HepG2 (cell line): ENCODE data around the gene PRPF18. TPM values are rescaled to one million over a fixed set of nuclear protein-coding genes. Genes with fewer than 3 reads are reported as not detected.

Experiments used
- ATAC-seq: fragments of 200-7000 bp; cut with Tn5 transposase; 3 replicates; pipeline ENCODE4 v1.9.1; 2020; ENCODE audit warnings: mild to moderate bottlenecking, moderate library complexity
- BruUV-seq: library from RNA; stranded (reverse); fragments of 400-500 nt; replicated peaks from 2 replicates; lab custom pipeline; 2021; lab: Mats Ljungman, UMichigan
- CTCF ChIA-PET: fragments of 300-600 bp; formaldehyde crosslinking; extraction: SDS; loops from one replicate; lab custom pipeline; 2021; ENCODE audit warnings: low total read pairs, inconsistent platforms, low intra/inter-chr PET ratio; lab: Yijun Ruan, JAX
- POLR2A ChIA-PET: fragments of 350-600 bp; sonication (Branson Sonifier 250); formaldehyde crosslinking; loops from one replicate; lab custom pipeline; 2020; ENCODE audit warnings: antibody characterized with exemption, inconsistent platforms; lab: Yijun Ruan, JAX
- DNase-seq: peaks from one replicate; pipeline ENCODE4 v3.0.0-alpha.2; 2015; ENCODE audit warnings: low spot score
- FAIRE-seq: peaks from 3 replicates; lab custom pipeline; 2011; peaks lifted over from hg19 to GRCh38; lab: Jason Lieb, UNC
- H2AFZ ChIP-seq: one replicate; pipeline ENCODE4 v1.6.1; 2011; ENCODE audit warnings: low read length, inconsistent platforms
- H3K27ac ChIP-seq: fragments of 300-600 bp; 3 replicates; pipeline ENCODE4 v1.8.0; 2011; ENCODE audit warnings: mixed run types, mild to moderate bottlenecking, mixed read lengths, low read length, inconsistent platforms; ENCODE audit not compliant: insufficient read depth; ENCODE audit errors: extremely low read length
- H3K27me3 ChIP-seq, 2 experiments: fragments of 200-600 bp in 1 of 2; 2 replicates in 1 of 2; 3 replicates in 1 of 2; pipeline versions ENCODE4 v1.6.0 to v1.8.0; 2011; ENCODE audit warnings: low read length in 2 of 2, mild to moderate bottlenecking in 2 of 2, moderate library complexity in 2 of 2, inconsistent platforms in 1 of 2; ENCODE audit not compliant: insufficient read depth in 2 of 2, control insufficient read depth in 1 of 2
- H3K36me3 ChIP-seq, 2 experiments: fragments of 200-600 bp in 1 of 2; replicated peaks in 1 of 2; 2 replicates in 1 of 2; 3 replicates in 1 of 2; pipeline versions ENCODE4 v1.5.1 to v1.8.0; 2011; ENCODE audit warnings: low read length in 2 of 2, inconsistent platforms in 1 of 2; ENCODE audit not compliant: insufficient read depth in 2 of 2, control insufficient read depth in 1 of 2
- H3K4me1 ChIP-seq: 2 replicates; pipeline ENCODE4 v1.5.1; 2012; ENCODE audit warnings: low read length, inconsistent platforms; ENCODE audit not compliant: insufficient read depth
- H3K4me2 ChIP-seq: 2 replicates; pipeline ENCODE4 v1.6.0; 2011; ENCODE audit warnings: low read depth, low read length, inconsistent platforms
- H3K4me3 ChIP-seq, 3 experiments: fragments of 200-600 bp in 1 of 3; sonication (generic), shearing (Covaris generic) in 1 of 3; replicated peaks in 1 of 3; 2 replicates each; pipeline ENCODE4 v1.5.1; 2011 to 2016; ENCODE audit warnings: low read length in 3 of 3, inconsistent platforms in 2 of 3, low read depth in 2 of 3, mild to moderate bottlenecking in 2 of 3, control low read depth in 1 of 3, mixed read lengths in 1 of 3; ENCODE audit not compliant: insufficient read depth in 1 of 3
- H3K79me2 ChIP-seq: one replicate; pipeline ENCODE4 v1.6.1; 2011; ENCODE audit warnings: low read length, inconsistent platforms; ENCODE audit not compliant: insufficient read depth
- H3K9ac ChIP-seq: 2 replicates; pipeline ENCODE4 v1.6.0; 2011; ENCODE audit warnings: mild to moderate bottlenecking, low read depth, low read length, inconsistent platforms; ENCODE audit not compliant: insufficient read depth
- H3K9me3 ChIP-seq: 2 replicates; pipeline ENCODE4 v1.5.1; 2012; ENCODE audit warnings: mild to moderate bottlenecking, low read length
- H4K20me1 ChIP-seq: 2 replicates; pipeline ENCODE4 v1.6.0; 2011; ENCODE audit warnings: inconsistent platforms, mild to moderate bottlenecking, low read length, moderate library complexity; ENCODE audit not compliant: insufficient read depth
- KLF12 ChIP-seq: sonication (generic); formaldehyde crosslinking; IDR thresholded peaks from 2 replicates; pipeline ENCODE4 v1.4.0; 2020; ENCODE audit warnings: missing genetic modification reagents, borderline replicate concordance
- MTA1 ChIP-seq: sonication (generic); formaldehyde crosslinking; IDR thresholded peaks from 2 replicates; pipeline ENCODE4 v1.4.0; 2020; ENCODE audit warnings: missing genetic modification reagents, mild to moderate bottlenecking, borderline replicate concordance
- RELA ChIP-seq: sonication (generic); formaldehyde crosslinking; IDR thresholded peaks from 2 replicates; pipeline ENCODE4 v1.4.0; 2020; ENCODE audit warnings: missing genetic modification reagents
- SCMH1 ChIP-seq: sonication (generic); formaldehyde crosslinking; IDR thresholded peaks from 2 replicates; pipeline ENCODE4 v1.9.0; 2021; ENCODE audit warnings: missing genetic modification reagents, mild to moderate bottlenecking, borderline replicate concordance
- SOX5 ChIP-seq: IDR thresholded peaks from 2 replicates; pipeline ENCODE4 v1.6.1; 2016; ENCODE audit warnings: borderline replicate concordance
- TMF1 ChIP-seq: sonication (generic); formaldehyde crosslinking; IDR thresholded peaks from 2 replicates; pipeline ENCODE4 v1.8.1; 2022; ENCODE audit warnings: low read depth, missing genetic modification reagents
- U2AF2 ChIP-seq: fragments of 200-400 bp; formaldehyde crosslinking; IDR thresholded peaks from 2 replicates; pipeline ENCODE4 v1.6.1; 2017; ENCODE audit warnings: low read depth, mild to moderate bottlenecking, low read length
- ZBTB38 ChIP-seq: sonication (generic); formaldehyde crosslinking; IDR thresholded peaks from 2 replicates; pipeline ENCODE4 v1.5.1; 2020; ENCODE audit warnings: mild to moderate bottlenecking, missing genetic modification reagents
- ZNF230 ChIP-seq: sonication (generic); formaldehyde crosslinking; IDR thresholded peaks from 2 replicates; pipeline ENCODE4 v1.4.0; 2020; ENCODE audit warnings: mild to moderate bottlenecking, missing genetic modification reagents
- ZNF441 ChIP-seq: sonication (generic); formaldehyde crosslinking; IDR thresholded peaks from 2 replicates; pipeline ENCODE4 v1.7.0; 2021; ENCODE audit warnings: missing genetic modification reagents, borderline replicate concordance
- ZNF766 ChIP-seq: sonication (generic); formaldehyde crosslinking; IDR thresholded peaks from 2 replicates; pipeline ENCODE4 v1.5.0; 2020; ENCODE audit warnings: missing genetic modification reagents, borderline replicate concordance
- WGBS: methylation state at CpG from one replicate; pipeline ENCODE4 v1.1.6; 2017; ENCODE audit warnings: low lambda C conversion rate; 5-methylcytosine and 5-hydroxymethylcytosine counted together
- in situ Hi-C: cut with HindIII; loops from 2 replicates; pipeline ENCODE4 v1.10.0; 2017; ENCODE audit warnings: low pct_unique_long_range_greater_than_20kb; ENCODE audit not compliant: extremely low pct_ligation_motif_present
- intact Hi-C: fragments of 100-400 bp; cut with micrococcal nuclease; formaldehyde crosslinking; loops from one replicate; pipeline ENCODE4 v1.10.0; 2022; ENCODE audit not compliant: unreplicated experiment
- polyA plus RNA-seq, 8 experiments: library from polyadenylated mRNA; depleted of rRNA in 3 of 8; stranded (reverse) in 7 of 8; unstranded in 1 of 8; fragments of >200 nt; fragmentation: Illumina TruSeq in 4 of 8; extraction: Trizol in 4 of 8; gene quantifications; 2 replicates each; pipeline versions ENCODE4 v1.2.1 to v1.2.3, GENCODE V29; 2011 to 2016; ENCODE audit warnings: low read depth in 4 of 8, missing spikeins in 1 of 8, mixed read lengths in 1 of 8; ENCODE audit not compliant: insufficient read depth in 1 of 8
- total RNA-seq, 5 experiments: library from RNA; depleted of rRNA; stranded (reverse); fragments of >200 nt; fragmentation: Illumina TruSeq; extraction: Trizol; gene quantifications; 2 replicates each; pipeline ENCODE4 v1.2.3, GENCODE V29; 2016; ENCODE audit warnings: low read depth in 1 of 5
- TF ChIP-seq, protein P1 (sequence below): IDR thresholded peaks from 2 replicates; pipeline ENCODE4 v1.6.1; 2016; ENCODE audit warnings: missing biosample characterization, missing genetic modification reagents, low read depth
- TF ChIP-seq, protein P2 (sequence below): sonication (generic); formaldehyde crosslinking; IDR thresholded peaks from 2 replicates; pipeline ENCODE4 v1.8.0; 2022; ENCODE audit warnings: mild to moderate bottlenecking, missing genetic modification reagents
- TF ChIP-seq, protein P3 (sequence below): fragments of 450-650 bp; IDR thresholded peaks from 2 replicates; pipeline ENCODE4 v1.6.1; 2017; ENCODE audit warnings: mild to moderate bottlenecking
- TF ChIP-seq, protein P4 (sequence below): sonication (generic); formaldehyde crosslinking; IDR thresholded peaks from 2 replicates; pipeline ENCODE4 v1.4.0; 2020; ENCODE audit warnings: missing genetic modification reagents

The PRPF18 gene
- total and polyA plus RNA-seq, 2 of the 13 experiments (the other 11 are each of a cell fraction or from before 2014, with no cell fraction given), result 6.1 to 17.2 TPM

DNA sequence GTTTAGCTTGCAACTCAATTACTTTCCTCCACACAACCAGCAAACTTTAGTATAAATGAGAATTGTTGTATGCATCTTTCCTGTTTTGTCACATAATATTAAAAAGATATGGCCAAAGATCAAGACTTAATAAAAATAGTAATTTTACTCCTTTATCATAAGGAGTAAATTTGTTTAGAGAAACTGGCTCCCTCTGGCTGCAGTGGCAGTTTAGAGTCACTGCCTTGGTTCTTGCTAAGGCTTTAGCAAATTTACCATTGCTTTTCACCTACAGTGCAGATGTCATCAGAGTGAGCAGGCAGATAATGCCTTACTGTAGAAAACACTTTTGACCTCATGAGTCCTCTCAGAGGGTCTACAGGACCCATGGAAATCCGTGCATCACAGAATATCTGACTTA, 2.6 kb downstream of the PRPF18 start:
- DNase-seq (no peak), ATAC-seq (no peak), FAIRE-seq (no peak)
- intact Hi-C loops (no loop called here), in situ Hi-C loops (no loop called here)
- H3K4me1 ChIP-seq, result peaks cover 32% of the 10 kb centered on the region
- no peak overlapping the region for H3K27ac ChIP-seq
- H2AFZ ChIP-seq, result no peak overlapping the region
- peaks cover 0 to 16% of the 10 kb centered on the region in 2 experiments; a peak in 4 of 5 replicates for H3K36me3 ChIP-seq
- no peak overlapping the region for H3K4me2 ChIP-seq
- CTCF ChIA-PET, result no interaction called here
- no peak overlapping the region for H3K4me3 ChIP-seq
- no peaks in the 10 kb centered on the region for H4K20me1 ChIP-seq
- no peaks in the 10 kb centered on the region for H3K9me3 ChIP-seq
- 75% methylated on average over 1 of the region's 1 CpG for WGBS
- BruUV-seq, result no TSS peak
- POLR2A ChIA-PET, result no interaction called here
- H3K27me3 ChIP-seq, result no peaks in the 10 kb centered on the region
- no peak overlapping the region for H3K9ac ChIP-seq
- peaks cover 7% of the 10 kb centered on the region for H3K79me2 ChIP-seq
- TF ChIP-seq TMF1 (no peak), MTA1 (CRISPR knock-in tag) (no peak), ZBTB38 (no peak), ZNF766 (no peak), ZNF441 (no peak), SCMH1 (CRISPR knock-in tag) (no peak), SOX5 (CRISPR knock-in tag) (no peak), U2AF2 (no peak), ZNF230 (CRISPR knock-in tag) (no peak), KLF12 (no peak), RELA (CRISPR knock-in tag) (no peak)
- TF ChIP-seq, protein P1, sequence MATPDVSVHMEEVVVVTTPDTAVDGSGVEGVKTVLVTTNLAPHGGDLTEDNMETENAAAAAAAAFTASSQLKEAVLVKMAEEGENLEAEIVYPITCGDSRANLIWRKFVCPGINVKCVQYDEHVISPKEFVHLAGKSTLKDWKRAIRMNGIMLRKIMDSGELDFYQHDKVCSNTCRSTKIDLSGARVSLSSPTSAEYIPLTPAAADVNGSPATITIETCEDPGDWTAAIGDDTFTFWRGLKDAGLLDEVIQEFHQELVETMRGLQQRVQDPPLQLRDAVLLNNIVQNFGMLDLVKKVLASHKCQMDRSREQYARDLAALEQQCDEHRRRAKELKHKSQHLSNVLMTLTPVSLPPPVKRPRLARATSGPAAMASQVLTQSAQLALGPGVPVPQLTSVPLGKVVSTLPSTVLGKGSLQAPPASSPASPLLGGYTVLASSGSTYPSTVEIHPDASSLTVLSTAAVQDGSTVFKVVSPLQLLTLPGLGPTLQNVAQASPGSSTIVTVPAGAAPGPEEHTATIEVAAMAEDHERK, result no peak
- TF ChIP-seq, protein P2, sequence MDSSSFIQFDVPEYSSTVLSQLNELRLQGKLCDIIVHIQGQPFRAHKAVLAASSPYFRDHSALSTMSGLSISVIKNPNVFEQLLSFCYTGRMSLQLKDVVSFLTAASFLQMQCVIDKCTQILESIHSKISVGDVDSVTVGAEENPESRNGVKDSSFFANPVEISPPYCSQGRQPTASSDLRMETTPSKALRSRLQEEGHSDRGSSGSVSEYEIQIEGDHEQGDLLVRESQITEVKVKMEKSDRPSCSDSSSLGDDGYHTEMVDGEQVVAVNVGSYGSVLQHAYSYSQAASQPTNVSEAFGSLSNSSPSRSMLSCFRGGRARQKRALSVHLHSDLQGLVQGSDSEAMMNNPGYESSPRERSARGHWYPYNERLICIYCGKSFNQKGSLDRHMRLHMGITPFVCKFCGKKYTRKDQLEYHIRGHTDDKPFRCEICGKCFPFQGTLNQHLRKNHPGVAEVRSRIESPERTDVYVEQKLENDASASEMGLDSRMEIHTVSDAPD (CRISPR knock-in tag), result no peak
- TF ChIP-seq, protein P3, sequence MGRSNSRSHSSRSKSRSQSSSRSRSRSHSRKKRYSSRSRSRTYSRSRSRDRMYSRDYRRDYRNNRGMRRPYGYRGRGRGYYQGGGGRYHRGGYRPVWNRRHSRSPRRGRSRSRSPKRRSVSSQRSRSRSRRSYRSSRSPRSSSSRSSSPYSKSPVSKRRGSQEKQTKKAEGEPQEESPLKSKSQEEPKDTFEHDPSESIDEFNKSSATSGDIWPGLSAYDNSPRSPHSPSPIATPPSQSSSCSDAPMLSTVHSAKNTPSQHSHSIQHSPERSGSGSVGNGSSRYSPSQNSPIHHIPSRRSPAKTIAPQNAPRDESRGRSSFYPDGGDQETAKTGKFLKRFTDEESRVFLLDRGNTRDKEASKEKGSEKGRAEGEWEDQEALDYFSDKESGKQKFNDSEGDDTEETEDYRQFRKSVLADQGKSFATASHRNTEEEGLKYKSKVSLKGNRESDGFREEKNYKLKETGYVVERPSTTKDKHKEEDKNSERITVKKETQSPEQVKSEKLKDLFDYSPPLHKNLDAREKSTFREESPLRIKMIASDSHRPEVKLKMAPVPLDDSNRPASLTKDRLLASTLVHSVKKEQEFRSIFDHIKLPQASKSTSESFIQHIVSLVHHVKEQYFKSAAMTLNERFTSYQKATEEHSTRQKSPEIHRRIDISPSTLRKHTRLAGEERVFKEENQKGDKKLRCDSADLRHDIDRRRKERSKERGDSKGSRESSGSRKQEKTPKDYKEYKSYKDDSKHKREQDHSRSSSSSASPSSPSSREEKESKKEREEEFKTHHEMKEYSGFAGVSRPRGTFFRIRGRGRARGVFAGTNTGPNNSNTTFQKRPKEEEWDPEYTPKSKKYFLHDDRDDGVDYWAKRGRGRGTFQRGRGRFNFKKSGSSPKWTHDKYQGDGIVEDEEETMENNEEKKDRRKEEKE, result no peak
- TF ChIP-seq, protein P4, sequence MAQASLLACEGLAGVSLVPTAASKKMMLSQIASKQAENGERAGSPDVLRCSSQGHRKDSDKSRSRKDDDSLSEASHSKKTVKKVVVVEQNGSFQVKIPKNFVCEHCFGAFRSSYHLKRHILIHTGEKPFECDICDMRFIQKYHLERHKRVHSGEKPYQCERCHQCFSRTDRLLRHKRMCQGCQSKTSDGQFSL (CRISPR knock-in tag), result no peak
- TF ChIP-seq, all 625 proteins: peak for 0
